ENCODE measurements around the gene EIF4G3. TPM values are rescaled to one million over a fixed set of nuclear protein-coding genes. Genes with fewer than 3 reads are reported as not detected.

The EIF4G3 gene
- total and polyA plus RNA-seq, 9 of the 15 experiments (the other 6 are each of a cell fraction or from before 2014, with no cell fraction given): 6.7 to 40.5 (median 32.1) TPM

- TF ChIP-seq RREB1 (CRISPR knock-in tag; IDR thresholded peaks at IDR 0.05) (no peak), BRD4 (IDR thresholded peaks at IDR 0.05) (no peak), DMBX1 (CRISPR knock-in tag; IDR thresholded peaks at IDR 0.05; ENCODE audit: borderline replicate concordance) (no peak), ZNF280B (CRISPR knock-in tag; IDR thresholded peaks at IDR 0.05) (no peak), TAF1 (IDR thresholded peaks at IDR 0.05; ENCODE audit: control insufficient read depth, extremely low read depth, insufficient read depth, low read length, severe bottlenecking) (peak; percentile 94), ZBTB5 (IDR thresholded peaks at IDR 0.05) (no peak), ZNF384 (IDR thresholded peaks at IDR 0.05; ENCODE audit: low read depth, low read length) (no peak), ZNF395 (CRISPR knock-in tag; IDR thresholded peaks at IDR 0.05) (no peak), BDP1 (IDR thresholded peaks at IDR 0.05; ENCODE audit: insufficient read depth, insufficient read length) (no peak), NCOA1 (IDR thresholded peaks at IDR 0.05; ENCODE audit: low read depth) (no peak; the same call in 1 of the 2 replicates), RFX5 (IDR thresholded peaks at IDR 0.05; ENCODE audit: low read depth, low read length) (no peak), HMG20B (CRISPR knock-in tag; IDR thresholded peaks at IDR 0.05) (no peak), NCOA6 (IDR thresholded peaks at IDR 0.05) (no peak; the same call in 1 of the 2 replicates), NCOA4 (IDR thresholded peaks at IDR 0.05; ENCODE audit: partially characterized antibody) (no peak), FOS (IDR thresholded peaks at IDR 0.05; ENCODE audit: extremely low read depth, insufficient read length) (peak; percentile 43), CBX2 (IDR thresholded peaks at IDR 0.05; ENCODE audit: insufficient read depth, low read length, poor library complexity, severe bottlenecking) (no peak), EP400 (IDR thresholded peaks at IDR 0.05) (peak; percentile 87; the same call in 1 of the 2 replicates)
These were observed 390.3 kb downstream of the EIF4G3 start (continued) for GRCh38 chr1:20786253-20787028.

All from K562 (cell line).